DMS 273 treated with DMSO at 0.1 percent for 48 hours (cell line): Measurements from ENCODE around the gene RTP3.
"Not testable (repeated sequence)": the region's sequence is repeated elsewhere in the genome, so short reads cannot be mapped to it uniquely, and the experiment has no call there.

Source experiments
- DNase-seq: peaks from one replicate; lab custom pipeline; 2025; lab: John Stamatoyannopoulos, UW

RTP3 gene

GRCh38 chr3:46546896-46547440 is 49.2 kb downstream of the RTP3 start:
- DNase-seq = no peak

GRCh38 chr3:46548611-46549010 is 50.8 kb downstream of the RTP3 start:
- DNase-seq = not testable (repeated sequence)

- no peak for DNase-seq
Observed at GRCh38 chr3:46549408-46549904, 51.7 kb downstream of the RTP3 start.

GRCh38 chr3:46549989-46550388 is 52.2 kb downstream of the RTP3 start:
- DNase-seq = no peak
